Activated T-helper 9 cell treated with anti-CD3 and anti-CD28 coated beads, Interleukin-2, amount 50 U/mL, for 16 hours (primary cell): ENCODE results near the gene UBXN11.
A peak's percentile ranks its signal among the peaks of the same experiment; 100 is the strongest.

Experiments used
- DNase-seq: peaks from one replicate; pipeline ENCODE4 v3.0.0-alpha.2; 2020; ENCODE audit warnings: low read depth

UBXN11 gene

GRCh38 chr1:26268290-26269197 lies 37.9 kb downstream of the UBXN11 start:
- DNase-seq, result no peak

GRCh38 chr1:26265405-26265804 lies 41.0 kb downstream of the UBXN11 start:
- DNase-seq, result no peak

GRCh38 chr1:26263212-26263611 lies 43.2 kb downstream of the UBXN11 start:
- DNase-seq, result no peak

GRCh38 chr1:26259578-26259977 lies 46.9 kb downstream of the UBXN11 start:
- DNase-seq, result no peak

- DNase-seq, result no peak
Measured at GRCh38 chr1:26259005-26259404, 47.4 kb downstream of the UBXN11 start.

GRCh38 chr1:26257222-26257621 lies 49.2 kb downstream of the UBXN11 start:
- no peak for DNase-seq

GRCh38 chr1:26254404-26254803 lies 52.0 kb downstream of the UBXN11 start:
- DNase-seq, result no peak

- no peak for DNase-seq
Measured at GRCh38 chr1:26252718-26253117, 53.7 kb downstream of the UBXN11 start.

GRCh38 chr1:26239936-26240335 lies 66.5 kb downstream of the UBXN11 start:
- DNase-seq, result no peak

GRCh38 chr1:26237230-26237966 lies 69.0 kb downstream of the UBXN11 start:
- DNase-seq, result no peak

- no peak for DNase-seq
Measured at GRCh38 chr1:26234644-26235370, 71.6 kb downstream of the UBXN11 start.

- DNase-seq, result peak; percentile 98
Measured at GRCh38 chr1:26233903-26234643, 72.4 kb downstream of the UBXN11 start, which contains the start of gene CEP85. Gene CEP85, plus strand, starts transcription at chr1:26234200. Its CDS starts 5,584 bp downstream, at chr1:26239784.
